CD14-positive monocyte (primary cell): ENCODE measurements around the gene CDA. TPM values are rescaled to one million over a fixed set of nuclear protein-coding genes. Genes with fewer than 3 reads are reported as not detected.

Experiments used
- DNase-seq, 3 donors: peaks; one replicate each; pipeline ENCODE4 v3.0.0-alpha.2; 2011 to 2022
- H2AFZ ChIP-seq: 2 replicates; pipeline ENCODE4 v1.6.0; 2012; ENCODE audit warnings: mild to moderate bottlenecking, low read depth, low read length, inconsistent platforms; ENCODE audit not compliant: insufficient read depth, poor library complexity, severe bottlenecking
- H3K27ac ChIP-seq, 2 donors: 1 replicate in 1 of 2; 2 replicates in 1 of 2; pipeline ENCODE4 v1.5.1; 2012 to 2013; ENCODE audit warnings: low read length in 2 of 2, control low read depth in 1 of 2, inconsistent platforms in 1 of 2, low read depth in 1 of 2, mild to moderate bottlenecking in 1 of 2
- H3K27me3 ChIP-seq, 2 donors: one replicate each; pipeline versions ENCODE4 v1.6.0 to v1.6.1; 2011 to 2013; ENCODE audit warnings: low read length in 2 of 2; ENCODE audit not compliant: control insufficient read depth in 2 of 2, insufficient read depth in 2 of 2
- H3K36me3 ChIP-seq, 2 donors: replicated peaks in 1 of 2; 1 replicate in 1 of 2; 2 replicates in 1 of 2; pipeline versions ENCODE4 v1.5.1 to v1.6.1; 2012 to 2013; ENCODE audit warnings: low read length in 2 of 2, control low read depth in 1 of 2, inconsistent platforms in 1 of 2, mild to moderate bottlenecking in 1 of 2; ENCODE audit not compliant: insufficient read depth in 2 of 2, control insufficient read depth in 1 of 2
- H3K4me1 ChIP-seq, 2 donors: 1 replicate in 1 of 2; 2 replicates in 1 of 2; pipeline versions ENCODE4 v1.5.1 to v1.6.1; 2012 to 2013; ENCODE audit warnings: low read length in 2 of 2, control low read depth in 1 of 2, inconsistent platforms in 1 of 2, mild to moderate bottlenecking in 1 of 2, moderate library complexity in 1 of 2; ENCODE audit not compliant: insufficient read depth in 2 of 2, control insufficient read depth in 1 of 2
- H3K4me2 ChIP-seq: replicated peaks from 2 replicates; pipeline ENCODE3; 2012; ENCODE audit warnings: low read length, moderate library complexity, mild to moderate bottlenecking; ENCODE audit not compliant: poor library complexity, severe bottlenecking; ENCODE audit errors: extremely low read depth
- H3K4me3 ChIP-seq, 3 experiments: fragments of 200-600 bp in 1 of 3; sonication (generic) in 1 of 3; replicated peaks in 1 of 3; 1 replicate in 2 of 3; 2 replicates in 1 of 3; pipeline ENCODE4 v1.5.1; 2011 to 2013; ENCODE audit warnings: low read length in 3 of 3, mild to moderate bottlenecking in 3 of 3, control low read depth in 2 of 3, low read depth in 2 of 3, inconsistent platforms in 1 of 3, moderate library complexity in 1 of 3
- H3K79me2 ChIP-seq: 2 replicates; pipeline ENCODE4 v1.6.0; 2012; ENCODE audit warnings: mild to moderate bottlenecking, control low read depth, inconsistent platforms, low read length, moderate library complexity; ENCODE audit not compliant: insufficient read depth
- H3K9ac ChIP-seq: 2 replicates; pipeline ENCODE4 v1.6.0; 2017; ENCODE audit warnings: low read length, mild to moderate bottlenecking; ENCODE audit not compliant: insufficient read depth, poor library complexity, severe bottlenecking
- H3K9me3 ChIP-seq, 2 donors: replicated peaks in 1 of 2; 1 replicate in 1 of 2; 2 replicates in 1 of 2; pipeline versions ENCODE4 v1.5.1 to v1.6.1; 2012 to 2013; ENCODE audit warnings: low read length in 2 of 2, control low read depth in 1 of 2; ENCODE audit not compliant: control insufficient read depth in 1 of 2, insufficient read depth in 1 of 2
- H4K20me1 ChIP-seq: 2 replicates; pipeline ENCODE4 v1.6.0; 2012; ENCODE audit warnings: mild to moderate bottlenecking, low read length, control low read depth, moderate library complexity; ENCODE audit not compliant: insufficient read depth
- H3K27ac Mint-ChIP-seq, 7 donors: one replicate each; pipeline ENCODE4 v1.8.0; 2020; ENCODE audit warnings: mild to moderate bottlenecking in 7 of 7, mixed read lengths in 7 of 7, moderate library complexity in 6 of 7, inconsistent platforms in 2 of 7
- H3K27me3 Mint-ChIP-seq, 3 donors: one replicate each; pipeline ENCODE4 v1.8.0; 2021 to 2022; ENCODE audit warnings: low read depth in 3 of 3, mild to moderate bottlenecking in 3 of 3, mixed read lengths in 3 of 3, moderate library complexity in 3 of 3, inconsistent platforms in 1 of 3
- H3K36me3 Mint-ChIP-seq, 2 donors: one replicate each; pipeline ENCODE4 v1.8.0; 2020; ENCODE audit warnings: mixed read lengths in 2 of 2, inconsistent platforms in 1 of 2, mild to moderate bottlenecking in 1 of 2
- H3K4me1 Mint-ChIP-seq: one replicate; pipeline ENCODE4 v1.8.0; 2020; ENCODE audit warnings: mild to moderate bottlenecking, mixed read lengths
- H3K4me3 Mint-ChIP-seq, 2 donors: one replicate each; pipeline ENCODE4 v1.8.0; 2020; ENCODE audit warnings: mild to moderate bottlenecking in 2 of 2, mixed read lengths in 2 of 2, moderate library complexity in 1 of 2
- H3K9me3 Mint-ChIP-seq, 7 donors: one replicate each; pipeline ENCODE4 v1.8.0; 2020 to 2022; ENCODE audit warnings: mixed read lengths in 7 of 7, mild to moderate bottlenecking in 6 of 7, moderate library complexity in 6 of 7, inconsistent platforms in 2 of 7
- WGBS: methylation state at CpG from one replicate; pipeline ENCODE4 v1.1.5; 2013; ENCODE audit warnings: missing lambda C conversion rate; ENCODE audit not compliant: insufficient coverage; 5-methylcytosine and 5-hydroxymethylcytosine counted together
- intact Hi-C, 2 donors: fragments of 100-400 bp; cut with micrococcal nuclease; formaldehyde crosslinking; loops; one replicate each; pipeline versions ENCODE4 v1.15.0 to v1.15.1; 2023
- polyA plus RNA-seq, 3 donors: library from polyadenylated mRNA; depleted of rRNA in 1 of 3; unstranded in 2 of 3; stranded (reverse) in 1 of 3; fragments of 300-500 nt in 2 of 3; fragments of >200 nt in 1 of 3; fragmentation: Illumina TruSeq in 2 of 3; gene quantifications; 1 replicate in 2 of 3; 2 replicates in 1 of 3; pipeline ENCODE4 v1.2.3, GENCODE V29; 2012 to 2021
- TF ChIP-seq, protein P1 (sequence below): fragments of 200-600 bp; IDR thresholded peaks from one replicate; pipeline ENCODE4 v1.8.0; 2022; ENCODE audit warnings: antibody characterized with exemption, mild to moderate bottlenecking

CDA gene
- polyA plus RNA-seq, 3 donors: 113 to 348 (median 217) TPM

DNA sequence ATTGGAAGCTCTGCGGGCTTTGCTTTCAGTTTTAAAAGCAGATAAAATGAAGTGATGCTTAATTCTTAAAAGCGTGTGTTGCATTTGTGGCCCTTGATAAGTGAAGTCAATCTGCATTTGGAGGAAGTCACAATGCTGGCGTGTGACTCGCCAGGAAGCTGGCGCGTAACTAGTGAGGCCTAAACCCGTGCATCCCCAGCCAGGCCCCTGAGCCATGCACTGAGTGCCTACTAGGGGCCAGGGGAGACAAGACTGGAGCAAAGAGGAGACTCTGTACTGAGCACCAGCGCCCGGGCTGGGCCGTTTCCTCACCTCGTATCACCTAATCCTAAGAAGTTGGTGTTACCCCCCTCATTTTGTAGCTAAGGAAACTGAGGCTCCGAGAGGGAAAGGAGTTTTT, 76.8 kb downstream of the CDA start:
- Mint-ChIP-seq H3K4me1 (peaks cover 14% of the 10 kb centered on the region), H3K27ac (no peak overlapping the region), H3K27me3 (peaks cover 0 to 2% (median 0%) of the 10 kb centered on the region in 3 donors), H3K4me3 (no peak overlapping the region), H3K9me3 (peaks cover 0 to 4% (median 1%) of the 10 kb centered on the region in 7 donors), H3K36me3 (no peaks in the 10 kb centered on the region)
- H3K27me3 ChIP-seq: no peaks in the 10 kb centered on the region
- peaks cover 7 to 9% of the 10 kb centered on the region in 2 donors for H3K4me1 ChIP-seq
- 23% methylated on average over 7 of the region's 12 CpGs for WGBS
- intact Hi-C loops: no loop called here
- no peaks in the 10 kb centered on the region for H3K36me3 ChIP-seq
- no peaks in the 10 kb centered on the region for H3K9me3 ChIP-seq
- TF ChIP-seq, protein P1, sequence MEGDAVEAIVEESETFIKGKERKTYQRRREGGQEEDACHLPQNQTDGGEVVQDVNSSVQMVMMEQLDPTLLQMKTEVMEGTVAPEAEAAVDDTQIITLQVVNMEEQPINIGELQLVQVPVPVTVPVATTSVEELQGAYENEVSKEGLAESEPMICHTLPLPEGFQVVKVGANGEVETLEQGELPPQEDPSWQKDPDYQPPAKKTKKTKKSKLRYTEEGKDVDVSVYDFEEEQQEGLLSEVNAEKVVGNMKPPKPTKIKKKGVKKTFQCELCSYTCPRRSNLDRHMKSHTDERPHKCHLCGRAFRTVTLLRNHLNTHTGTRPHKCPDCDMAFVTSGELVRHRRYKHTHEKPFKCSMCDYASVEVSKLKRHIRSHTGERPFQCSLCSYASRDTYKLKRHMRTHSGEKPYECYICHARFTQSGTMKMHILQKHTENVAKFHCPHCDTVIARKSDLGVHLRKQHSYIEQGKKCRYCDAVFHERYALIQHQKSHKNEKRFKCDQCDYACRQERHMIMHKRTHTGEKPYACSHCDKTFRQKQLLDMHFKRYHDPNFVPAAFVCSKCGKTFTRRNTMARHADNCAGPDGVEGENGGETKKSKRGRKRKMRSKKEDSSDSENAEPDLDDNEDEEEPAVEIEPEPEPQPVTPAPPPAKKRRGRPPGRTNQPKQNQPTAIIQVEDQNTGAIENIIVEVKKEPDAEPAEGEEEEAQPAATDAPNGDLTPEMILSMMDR: no peak
- H3K79me2 ChIP-seq: peaks cover 6% of the 10 kb centered on the region
- no peak overlapping the region for H3K9ac ChIP-seq
- peak overlapping the region; percentile 26 for H2AFZ ChIP-seq
- H3K4me2 ChIP-seq: no peak overlapping the region
- no peak overlapping the region for H3K27ac ChIP-seq
- no peak overlapping the region for H3K4me3 ChIP-seq
- no peaks in the 10 kb centered on the region for H4K20me1 ChIP-seq
- DNase-seq: peak in 2 of 3 donors; percentile 8 to 23

DNA sequence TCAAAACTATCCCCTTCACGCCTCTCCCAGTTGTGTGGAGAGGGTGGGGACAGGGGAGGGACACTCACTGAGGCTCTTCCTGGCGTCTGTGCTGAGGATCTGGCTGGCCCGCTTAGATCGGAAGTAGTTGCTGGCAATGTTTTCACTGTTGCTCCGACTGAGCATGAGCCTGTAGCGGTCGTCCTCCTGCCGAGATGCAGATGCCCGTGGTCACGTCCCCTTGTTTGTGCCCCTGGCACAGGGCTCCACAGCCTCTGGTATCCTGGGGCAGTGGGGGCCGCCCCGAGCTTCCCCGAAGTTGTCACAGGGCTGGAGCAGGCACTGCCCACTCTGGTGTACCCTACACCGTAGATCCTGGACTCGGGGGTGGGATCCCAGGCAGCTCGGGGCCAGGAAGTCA, 77.2 kb downstream of the CDA start:
- Histone ChIP-seq H3K36me3 (no peaks in the 10 kb centered on the region), H3K4me3 (no peak overlapping the region), H3K9ac (no peak overlapping the region), H3K4me2 (no peak overlapping the region), H3K9me3 (no peaks in the 10 kb centered on the region), H3K27me3 (no peaks in the 10 kb centered on the region), H4K20me1 (no peaks in the 10 kb centered on the region), H3K79me2 (peaks cover 2% of the 10 kb centered on the region), H3K4me1 (peaks cover 6 to 7% of the 10 kb centered on the region in 2 donors), H2AFZ (peak overlapping the region; percentile 26), H3K27ac (no peak overlapping the region)
- Mint-ChIP-seq H3K4me3 (no peak overlapping the region), H3K27ac (peak overlapping the region in 1 of 7 donors; percentile 12), H3K36me3 (no peaks in the 10 kb centered on the region), H3K27me3 (peaks cover 0 to 2% (median 0%) of the 10 kb centered on the region in 3 donors), H3K4me1 (peaks cover 14% of the 10 kb centered on the region), H3K9me3 (peaks cover 0 to 4% (median 1%) of the 10 kb centered on the region in 7 donors)
- 88% methylated on average over 14 of the region's 16 CpGs for WGBS
- DNase-seq: no peak
- TF ChIP-seq, protein P1: no peak
- intact Hi-C loops: no loop called here
